SK-N-SH treated with all-trans-retinoic acid at 6 μM for 48 hours (cell line): ENCODE data around the gene CACNB4.

ENCODE experiments used
- ARNTL ChIP-seq: fragments of 450-650 bp; formaldehyde crosslinking; IDR thresholded peaks from 2 replicates; pipeline ENCODE4 v1.5.0; 2020; ENCODE audit warnings: low read depth, mild to moderate bottlenecking, moderate library complexity, borderline replicate concordance
- BACH2 ChIP-seq: fragments of 250-450 bp; sonication (Bioruptor Pico); IDR thresholded peaks from 2 replicates; pipeline ENCODE4 v1.9.0; 2021; ENCODE audit warnings: mild to moderate bottlenecking, borderline replicate concordance
- CSDC2 ChIP-seq: fragments of 250-450 bp; sonication (Bioruptor Pico); IDR thresholded peaks from 2 replicates; pipeline ENCODE4 v1.5.0; 2020; ENCODE audit warnings: mild to moderate bottlenecking, moderate library complexity
- CSRNP3 ChIP-seq: fragments of 250-450 bp; sonication (Bioruptor Pico); IDR thresholded peaks from 2 replicates; pipeline ENCODE4 v1.5.1; 2021; ENCODE audit warnings: mild to moderate bottlenecking, moderate library complexity
- ESRRG ChIP-seq: fragments of 250-450 bp; sonication (Bioruptor Pico); IDR thresholded peaks from 2 replicates; pipeline ENCODE4 v1.6.1; 2021; ENCODE audit warnings: mild to moderate bottlenecking
- GLIS3 ChIP-seq: fragments of 250-450 bp; sonication (Bioruptor Pico); IDR thresholded peaks from 2 replicates; pipeline ENCODE4 v1.5.0; 2020; ENCODE audit warnings: mild to moderate bottlenecking, moderate library complexity
- PATZ1 ChIP-seq: fragments of 250-450 bp; sonication (Bioruptor Pico); IDR thresholded peaks from 2 replicates; pipeline ENCODE4 v1.8.0; 2020; ENCODE audit warnings: mild to moderate bottlenecking, moderate library complexity, borderline replicate concordance
- POU6F1 ChIP-seq: fragments of 250-450 bp; sonication (Bioruptor Pico); IDR thresholded peaks from 2 replicates; pipeline ENCODE4 v1.8.0; 2021; ENCODE audit warnings: low read depth, mild to moderate bottlenecking, moderate library complexity, borderline replicate concordance
- RARB ChIP-seq: fragments of 250-450 bp; sonication (Bioruptor Pico); IDR thresholded peaks from 2 replicates; pipeline ENCODE4 v1.8.0; 2021; ENCODE audit warnings: mild to moderate bottlenecking, moderate library complexity
- TOX ChIP-seq: fragments of 250-450 bp; sonication (Bioruptor Pico); IDR thresholded peaks from 2 replicates; pipeline ENCODE4 v1.8.0; 2021; ENCODE audit warnings: mild to moderate bottlenecking, moderate library complexity, borderline replicate concordance
- ZC3H10 ChIP-seq: fragments of 250-450 bp; sonication (Bioruptor Pico); IDR thresholded peaks from 2 replicates; pipeline ENCODE4 v1.5.1; 2021; ENCODE audit warnings: mild to moderate bottlenecking, moderate library complexity
- ZFP30 ChIP-seq: fragments of 450-650 bp; formaldehyde crosslinking; IDR thresholded peaks from 2 replicates; pipeline ENCODE4 v1.5.0; 2022; ENCODE audit warnings: mild to moderate bottlenecking, moderate library complexity
- ZNF8 ChIP-seq: fragments of 450-650 bp; formaldehyde crosslinking; IDR thresholded peaks from 2 replicates; pipeline ENCODE4 v1.5.0; 2020; ENCODE audit warnings: mild to moderate bottlenecking, moderate library complexity

- TF ChIP-seq ESRRG (CRISPR knock-in tag) (no peak), POU6F1 (no peak), ARNTL (no peak), ZNF8 (CRISPR knock-in tag) (no peak), RARB (no peak), ZC3H10 (no peak), BACH2 (CRISPR knock-in tag) (no peak), ZFP30 (CRISPR knock-in tag) (no peak), PATZ1 (no peak), CSDC2 (CRISPR knock-in tag) (no peak), TOX (CRISPR knock-in tag) (no peak), CSRNP3 (CRISPR knock-in tag) (no peak), GLIS3 (CRISPR knock-in tag) (no peak)
Observed at GRCh38 chr2:151841047-151841424, 257.8 kb downstream of the CACNB4 start.
